Neural progenitor cell (in vitro differentiated cells): ENCODE results near the gene LRPAP1. TPM values are rescaled to one million over a fixed set of nuclear protein-coding genes. Genes with fewer than 3 reads are reported as not detected.
A peak's percentile ranks its signal among the peaks of the same experiment; 100 is the strongest.

Source experiments
- DNase-seq: peaks from one replicate; pipeline ENCODE4 v3.0.0-alpha.2; 2016; ENCODE audit warnings: low spot score
- H2AFZ ChIP-seq: fragments of 200-600 bp; sonication (generic); replicated peaks from 2 replicates; pipeline ENCODE4 v1.6.1; 2016; ENCODE audit warnings: antibody characterized with exemption
- H3F3A ChIP-seq: fragments of 200-600 bp; sonication (generic); 2 replicates; pipeline ENCODE4 v1.6.1; 2016; ENCODE audit warnings: antibody characterized with exemption, low read depth
- H3K27ac ChIP-seq: fragments of 200-600 bp; sonication (generic); 2 replicates; pipeline ENCODE4 v1.5.1; 2016; ENCODE audit warnings: mild to moderate bottlenecking
- H3K27me3 ChIP-seq: fragments of 200-600 bp; sonication (generic); 2 replicates; pipeline ENCODE4 v1.6.1; 2016; ENCODE audit warnings: mild to moderate bottlenecking, moderate library complexity
- H3K36me3 ChIP-seq: fragments of 200-600 bp; sonication (generic); 2 replicates; pipeline ENCODE4 v1.5.1; 2016
- H3K4me1 ChIP-seq: fragments of 200-600 bp; sonication (generic); 2 replicates; pipeline ENCODE4 v1.6.1; 2016; ENCODE audit warnings: mixed run types
- H3K4me2 ChIP-seq: fragments of 200-600 bp; sonication (generic); 2 replicates; pipeline ENCODE4 v1.6.1; 2016
- H3K4me3 ChIP-seq: fragments of 200-600 bp; sonication (generic); 2 replicates; pipeline ENCODE4 v1.5.1; 2016
- H3K79me2 ChIP-seq: fragments of 200-600 bp; sonication (generic); 2 replicates; pipeline ENCODE4 v1.6.1; 2016; ENCODE audit warnings: low read depth
- H3K9ac ChIP-seq: fragments of 200-600 bp; sonication (generic); 2 replicates; pipeline ENCODE4 v1.6.1; 2016
- H3K9me3 ChIP-seq: fragments of 200-600 bp; sonication (generic); 2 replicates; pipeline ENCODE4 v1.5.1; 2016; ENCODE audit warnings: low read depth
- H4K20me1 ChIP-seq: fragments of 200-600 bp; sonication (generic); 2 replicates; pipeline ENCODE4 v1.6.1; 2016; ENCODE audit warnings: low read depth
- H3K27ac Mint-ChIP-seq: 3 replicates; pipeline ENCODE4 v1.8.0; 2021; ENCODE audit warnings: mixed read lengths
- H3K27me3 Mint-ChIP-seq: 2 replicates; pipeline ENCODE4 v1.8.0; 2022; ENCODE audit warnings: low read depth, mild to moderate bottlenecking, inconsistent platforms, moderate library complexity, mixed read lengths; ENCODE audit not compliant: insufficient read depth
- H3K36me3 Mint-ChIP-seq: 3 replicates; pipeline ENCODE4 v1.8.0; 2021; ENCODE audit warnings: mixed read lengths
- H3K4me1 Mint-ChIP-seq: 3 replicates; pipeline ENCODE4 v1.8.0; 2021; ENCODE audit warnings: mixed read lengths
- H3K4me3 Mint-ChIP-seq: 3 replicates; pipeline ENCODE4 v1.8.0; 2021; ENCODE audit warnings: mild to moderate bottlenecking, moderate library complexity, mixed read lengths
- H3K9me3 Mint-ChIP-seq: 3 replicates; pipeline ENCODE4 v1.8.0; 2020; ENCODE audit warnings: mixed read lengths
- CTCF ChIP-seq: fragments of 200-600 bp; sonication (generic); IDR thresholded peaks from 2 replicates; pipeline ENCODE4 v1.5.1; 2017; ENCODE audit warnings: antibody characterized with exemption, mild to moderate bottlenecking
- EZH2 ChIP-seq: fragments of 200-600 bp; sonication (generic); IDR thresholded peaks from 2 replicates; pipeline ENCODE4 v1.6.1; 2017; ENCODE audit warnings: antibody characterized with exemption, mild to moderate bottlenecking, moderate library complexity
- EZH2phosphoT487 ChIP-seq: fragments of 200-600 bp; sonication (generic); IDR thresholded peaks from 2 replicates; pipeline ENCODE4 v1.6.1; 2017; ENCODE audit warnings: antibody characterized with exemption
- total RNA-seq: library from RNA; depleted of rRNA; stranded (reverse); fragments of >200 nt; gene quantifications from 2 replicates; pipeline ENCODE4 v1.2.3, GENCODE V29; 2015; ENCODE audit warnings: low replicate concordance

LRPAP1 gene
- total RNA-seq, 1 donor from 2014 or later, result 48.3 TPM

- peak; percentile 1 for DNase-seq
- TF ChIP-seq CTCF (no peak), EZH2 (no peak), EZH2phosphoT487 (no peak)
- Mint-ChIP-seq H3K4me1 (peaks cover 24% of the 10 kb centered on the region), H3K27me3 (peaks cover 8% of the 10 kb centered on the region), H3K36me3 (no peaks in the 10 kb centered on the region), H3K27ac (no peak overlapping the region), H3K4me3 (no peak overlapping the region), H3K9me3 (no peaks in the 10 kb centered on the region)
- H3K4me2 ChIP-seq, result no peak overlapping the region
- H3K4me1 ChIP-seq, result peaks cover 12% of the 10 kb centered on the region
- H3K36me3 ChIP-seq, result no peaks in the 10 kb centered on the region
- H3F3A ChIP-seq, result peaks cover 7% of the 10 kb centered on the region
- H3K9me3 ChIP-seq, result no peaks in the 10 kb centered on the region
- no peaks in the 10 kb centered on the region for H3K79me2 ChIP-seq
- H3K27ac ChIP-seq, result no peak overlapping the region
- peaks cover 51% of the 10 kb centered on the region for H3K27me3 ChIP-seq
- H3K9ac ChIP-seq, result no peak overlapping the region
- no peak overlapping the region for H3K4me3 ChIP-seq
- no peaks in the 10 kb centered on the region for H4K20me1 ChIP-seq
- H2AFZ ChIP-seq, result no peak overlapping the region
Measured at GRCh38 chr4:3473181-3473950, 58.9 kb downstream of the LRPAP1 start.

- H3K27me3 Mint-ChIP-seq, result peaks cover 8% of the 10 kb centered on the region
- Histone ChIP-seq H3K4me2 (no peak overlapping the region), H3K27me3 (peaks cover 51% of the 10 kb centered on the region), H3K9ac (no peak overlapping the region), H3K27ac (no peak overlapping the region), H3K9me3 (no peaks in the 10 kb centered on the region), H3K4me3 (no peak overlapping the region), H3K4me1 (peaks cover 4% of the 10 kb centered on the region), H3K36me3 (no peaks in the 10 kb centered on the region), H2AFZ (no peak overlapping the region), H3F3A (peaks cover 15% of the 10 kb centered on the region), H3K79me2 (no peaks in the 10 kb centered on the region), H4K20me1 (no peaks in the 10 kb centered on the region)
- no peak overlapping the region for H3K27ac Mint-ChIP-seq
- peak; percentile 3 for DNase-seq
- no peaks in the 10 kb centered on the region for H3K9me3 Mint-ChIP-seq
- H3K36me3 Mint-ChIP-seq, result no peaks in the 10 kb centered on the region
- no peak overlapping the region for H3K4me3 Mint-ChIP-seq
- TF ChIP-seq EZH2phosphoT487 (no peak), CTCF (no peak), EZH2 (no peak)
- H3K4me1 Mint-ChIP-seq, result peaks cover 18% of the 10 kb centered on the region
Measured at GRCh38 chr4:3472411-3473141, 59.6 kb downstream of the LRPAP1 start.

- no peaks in the 10 kb centered on the region for H3K9me3 Mint-ChIP-seq
- H3K4me2 ChIP-seq, result no peak overlapping the region
- DNase-seq, result peak; percentile 7
- H3K4me3 ChIP-seq, result no peak overlapping the region
- H3K27me3 ChIP-seq, result peaks cover 50% of the 10 kb centered on the region
- no peaks in the 10 kb centered on the region for H4K20me1 ChIP-seq
- no peak overlapping the region for H3K27ac ChIP-seq
- no peak overlapping the region for H2AFZ ChIP-seq
- H3F3A ChIP-seq, result peaks cover 17% of the 10 kb centered on the region
- H3K9ac ChIP-seq, result no peak overlapping the region
- TF ChIP-seq EZH2, result no peak
- TF ChIP-seq EZH2phosphoT487, result no peak
- no peak for TF ChIP-seq CTCF
- no peak overlapping the region for H3K27ac Mint-ChIP-seq
- H3K4me1 Mint-ChIP-seq, result peaks cover 15% of the 10 kb centered on the region
- no peaks in the 10 kb centered on the region for H3K4me1 ChIP-seq
- no peaks in the 10 kb centered on the region for H3K9me3 ChIP-seq
- no peaks in the 10 kb centered on the region for H3K36me3 Mint-ChIP-seq
- no peak overlapping the region for H3K4me3 Mint-ChIP-seq
- no peaks in the 10 kb centered on the region for H3K79me2 ChIP-seq
- no peaks in the 10 kb centered on the region for H3K36me3 ChIP-seq
- H3K27me3 Mint-ChIP-seq, result peaks cover 8% of the 10 kb centered on the region
Measured at GRCh38 chr4:3471886-3472285, 60.3 kb downstream of the LRPAP1 start.
